OCI-LY3 (cell line): ENCODE data around the gene RABGGTB.

Source experiments
- EZH2phosphoT487 ChIP-seq: fragments of 200-600 bp; shearing (Covaris generic); IDR thresholded peaks from 2 replicates; pipeline ENCODE4 v1.6.1; 2018; ENCODE audit warnings: antibody characterized with exemption, mixed run types, low read depth
- TF ChIP-seq, protein P1 (sequence below): fragments of 200-600, 300-600 bp; sonication (generic); IDR thresholded peaks from 2 replicates; pipeline ENCODE4 v1.5.1; 2014; ENCODE audit warnings: antibody characterized with exemption, low read length, low read depth

DNA sequence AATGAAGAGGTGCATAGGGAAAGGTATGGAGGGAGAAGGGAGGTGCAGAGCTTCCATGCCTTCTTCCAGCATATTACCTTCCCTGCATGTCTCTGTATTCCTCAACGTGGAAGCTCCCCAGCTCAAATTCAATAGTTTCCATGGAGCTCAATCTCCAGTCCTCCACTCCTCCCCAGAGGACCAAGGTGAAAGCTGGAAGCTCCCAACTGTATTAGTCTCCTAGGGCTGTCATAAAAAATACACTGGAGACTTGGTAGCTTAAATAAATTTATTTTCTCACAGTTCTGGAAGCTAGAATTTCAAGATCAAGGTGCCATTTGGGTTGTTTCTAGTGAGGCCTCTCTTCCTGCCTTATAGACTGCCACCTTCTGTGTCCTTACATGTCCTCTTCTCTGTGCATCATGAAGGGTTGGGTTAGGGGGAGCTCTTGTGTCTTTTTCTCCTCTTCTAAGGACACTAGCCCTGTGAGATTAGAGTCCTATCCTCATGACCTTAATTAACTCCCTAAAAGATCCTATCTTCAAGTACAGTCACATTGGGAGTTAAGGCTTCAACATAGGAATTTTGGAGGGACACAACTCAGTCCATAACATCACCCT is 21.9 kb upstream of the RABGGTB start:
- TF ChIP-seq, protein P1, sequence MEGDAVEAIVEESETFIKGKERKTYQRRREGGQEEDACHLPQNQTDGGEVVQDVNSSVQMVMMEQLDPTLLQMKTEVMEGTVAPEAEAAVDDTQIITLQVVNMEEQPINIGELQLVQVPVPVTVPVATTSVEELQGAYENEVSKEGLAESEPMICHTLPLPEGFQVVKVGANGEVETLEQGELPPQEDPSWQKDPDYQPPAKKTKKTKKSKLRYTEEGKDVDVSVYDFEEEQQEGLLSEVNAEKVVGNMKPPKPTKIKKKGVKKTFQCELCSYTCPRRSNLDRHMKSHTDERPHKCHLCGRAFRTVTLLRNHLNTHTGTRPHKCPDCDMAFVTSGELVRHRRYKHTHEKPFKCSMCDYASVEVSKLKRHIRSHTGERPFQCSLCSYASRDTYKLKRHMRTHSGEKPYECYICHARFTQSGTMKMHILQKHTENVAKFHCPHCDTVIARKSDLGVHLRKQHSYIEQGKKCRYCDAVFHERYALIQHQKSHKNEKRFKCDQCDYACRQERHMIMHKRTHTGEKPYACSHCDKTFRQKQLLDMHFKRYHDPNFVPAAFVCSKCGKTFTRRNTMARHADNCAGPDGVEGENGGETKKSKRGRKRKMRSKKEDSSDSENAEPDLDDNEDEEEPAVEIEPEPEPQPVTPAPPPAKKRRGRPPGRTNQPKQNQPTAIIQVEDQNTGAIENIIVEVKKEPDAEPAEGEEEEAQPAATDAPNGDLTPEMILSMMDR, result no peak
- TF ChIP-seq EZH2phosphoT487, result no peak
